SK-N-MC (cell line): Measurements from ENCODE around the gene TEAD1.

Source experiments
- EZH2 ChIP-seq: fragments of 200-600 bp; sonication (generic); IDR thresholded peaks from one replicate; pipeline ENCODE4 v1.6.1; 2017; ENCODE audit warnings: antibody characterized with exemption
- POLR2AphosphoS5 ChIP-seq: IDR thresholded peaks from 2 replicates; pipeline ENCODE4 v1.6.1; 2012; ENCODE audit warnings: mild to moderate bottlenecking, low read depth, low read length, borderline replicate concordance

DNA sequence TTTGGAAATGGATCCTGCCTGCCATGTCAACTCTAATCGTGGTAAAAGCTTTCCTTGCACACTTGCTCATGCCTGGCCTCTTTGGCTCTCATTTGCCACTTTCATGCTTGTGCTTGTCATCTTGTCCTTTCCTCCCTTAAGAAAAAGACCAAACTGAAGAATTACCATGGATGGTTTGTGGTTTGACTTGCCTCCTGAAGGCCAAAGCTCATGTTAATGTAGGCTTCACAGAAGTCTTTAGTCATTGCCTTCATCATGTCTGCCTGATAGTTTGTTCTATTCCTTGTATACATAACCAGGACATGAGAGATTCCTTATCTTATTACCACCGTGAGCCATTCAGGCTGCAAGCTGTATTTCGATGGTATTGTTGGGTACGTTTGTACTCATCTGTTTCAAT lies 17.3 kb downstream of the TEAD1 start:
- TF ChIP-seq POLR2AphosphoS5 (no peak), EZH2 (no peak)
